Measurements from ENCODE around the gene UBXN10. TPM values are rescaled to one million over a fixed set of nuclear protein-coding genes. Genes with fewer than 3 reads are reported as not detected.

UBXN10 gene
- total and polyA plus RNA-seq, 2 donors (not counting 3 experiments of a cell fraction or from before 2014, with no cell fraction given), result not detected

- Histone ChIP-seq H3K27me3 (ENCODE audit: control insufficient read depth in 2 of 2, insufficient read depth in 2 of 2, low read length in 2 of 2) (peaks cover 4 to 6% of the 10 kb centered on the region in 2 experiments), H3K9me1 (replicated peaks; ENCODE audit: control insufficient read depth, extremely low read depth, insufficient read depth, low read length) (no peaks in the 10 kb centered on the region)
Measured at GRCh38 chr1:20178634-20179370, 7.1 kb upstream of the UBXN10 start.

More at GRCh38 chr1:20178634-20179370, 7.1 kb upstream of the UBXN10 start:
- CTCF ChIA-PET, result interaction anchor here (0.9 to 2.9 kb wide), 10 partner anchors 13 to 316 kb away, joined by 3 to 16 read pairs (median 4); no protein-coding TSS in a partner anchor
- TF ChIP-seq POLR2A (IDR thresholded peaks at IDR 0.05; ENCODE audit: low read depth, low read length), result no peak
- no peak for TF ChIP-seq CTCF (IDR thresholded peaks at IDR 0.05; ENCODE audit: extremely low read depth in 1 of 2, insufficient read depth in 1 of 2, low read depth in 1 of 2, low read length in 2 of 2)
- no peak for TF ChIP-seq GATA2 (IDR thresholded peaks at IDR 0.05; ENCODE audit: insufficient read depth, insufficient read length, low read depth, low read length)
- no peak for TF ChIP-seq EZH2 (IDR thresholded peaks at IDR 0.05; ENCODE audit: borderline replicate concordance, low read depth, low read length, severe bottlenecking)
- no peak for TF ChIP-seq MYC (IDR thresholded peaks at IDR 0.05; ENCODE audit: low read depth, low read length)
- no peak for TF ChIP-seq JUN (IDR thresholded peaks at IDR 0.05; ENCODE audit: borderline replicate concordance, insufficient read depth, insufficient read length, low read depth)
- TF ChIP-seq FOS (IDR thresholded peaks at IDR 0.05; ENCODE audit: borderline replicate concordance, insufficient read depth, low read length), result no peak
- TF ChIP-seq MAX (IDR thresholded peaks at IDR 0.05; ENCODE audit: insufficient read depth, insufficient read length), result no peak
- Histone ChIP-seq H3K4me3 (replicated peaks in 1 of 3; ENCODE audit: insufficient read depth in 1 of 3, low read depth in 1 of 3, low read length in 3 of 3) (no peak overlapping the region), H2AFZ (ENCODE audit: low read depth, low read length) (no peak overlapping the region), H3K4me1 (ENCODE audit: control insufficient read depth, extremely low read depth, insufficient read depth, low read length) (no peaks in the 10 kb centered on the region), H3K9ac (replicated peaks; ENCODE audit: extremely low read depth, insufficient read depth, low read length) (no peak overlapping the region), H3K27ac (ENCODE audit: insufficient read depth, low read depth, low read length) (no peak overlapping the region), H4K20me1 (replicated peaks; ENCODE audit: control insufficient read depth, extremely low read depth, insufficient read depth, low read length) (no peaks in the 10 kb centered on the region), H3K79me2 (ENCODE audit: control insufficient read depth, insufficient read depth, low read length) (no peaks in the 10 kb centered on the region), H3K36me3 (ENCODE audit: control insufficient read depth in 2 of 2, extremely low read depth in 1 of 2, insufficient read depth in 2 of 2, low read length in 2 of 2) (no peaks in the 10 kb centered on the region), H3K4me2 (ENCODE audit: insufficient read depth, low read length) (no peak overlapping the region), H3K9me3 (replicated peaks; ENCODE audit: control insufficient read depth, insufficient read depth, low read length) (no peaks in the 10 kb centered on the region)
- DNase-seq (ENCODE audit: low read depth, low spot score) (no peak), FAIRE-seq (no peak)
- intact Hi-C loops (cut with micrococcal nuclease), result no loop called here
- dilution Hi-C loops (cut with MboI; ENCODE audit: extremely low pct_ligation_motif_present, low sequenced_read_pairs), result no loop called here
- no TSS peak for BruUV-seq (replicated peaks)
- POLR2A ChIA-PET, result no interaction called here

Data from endothelial cell of umbilical vein (primary cell).